UCSD-AML1 (cell line): ENCODE data around the gene MAP2K4.
"Not testable (repeated sequence)": the region's sequence is repeated elsewhere in the genome, so short reads cannot be mapped to it uniquely, and the experiment has no call there.

Experiments
- DNase-seq: peaks from one replicate; lab custom pipeline; 2025; ENCODE audit not compliant: unreplicated experiment; lab: John Stamatoyannopoulos, UW

MAP2K4 gene

DNA sequence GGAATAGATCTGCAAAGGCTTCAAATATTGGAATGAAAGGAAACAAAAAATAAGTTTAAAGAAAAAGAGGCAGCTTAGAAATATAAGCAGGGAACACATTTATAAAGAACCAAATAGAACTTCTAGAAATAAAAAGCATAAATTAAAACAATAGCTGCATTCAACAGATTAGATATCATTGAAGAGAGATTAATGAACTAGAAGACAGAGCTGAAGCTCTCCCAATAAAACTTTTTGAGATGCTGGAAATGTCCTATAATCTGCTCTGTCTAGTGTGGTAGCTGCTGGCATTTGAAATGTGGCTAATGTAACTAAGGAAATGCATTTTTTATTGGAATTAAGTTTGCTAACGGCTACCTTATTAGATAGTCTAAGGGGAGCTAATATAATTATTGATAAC lies 115.6 kb downstream of the MAP2K4 start:
- no peak for DNase-seq

DNA sequence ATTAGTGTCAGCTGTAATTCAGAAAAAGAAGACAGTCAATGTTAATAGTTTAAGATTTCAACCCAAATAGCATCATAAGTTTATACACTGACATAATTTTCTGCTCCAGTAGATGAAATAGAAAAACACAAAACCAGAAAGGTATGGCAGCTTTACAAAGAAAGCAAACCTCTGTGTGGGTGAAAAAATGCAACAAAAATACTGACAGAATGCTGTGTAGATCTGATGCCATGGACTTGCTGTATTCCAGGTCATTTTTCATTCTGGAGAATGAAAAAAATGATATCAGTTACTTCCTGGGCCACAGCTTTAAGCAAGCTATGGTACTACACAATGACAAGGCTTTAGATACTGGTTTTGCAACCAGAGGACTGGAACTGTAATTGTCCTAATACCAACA lies 116.0 kb downstream of the MAP2K4 start:
- no peak for DNase-seq

DNA sequence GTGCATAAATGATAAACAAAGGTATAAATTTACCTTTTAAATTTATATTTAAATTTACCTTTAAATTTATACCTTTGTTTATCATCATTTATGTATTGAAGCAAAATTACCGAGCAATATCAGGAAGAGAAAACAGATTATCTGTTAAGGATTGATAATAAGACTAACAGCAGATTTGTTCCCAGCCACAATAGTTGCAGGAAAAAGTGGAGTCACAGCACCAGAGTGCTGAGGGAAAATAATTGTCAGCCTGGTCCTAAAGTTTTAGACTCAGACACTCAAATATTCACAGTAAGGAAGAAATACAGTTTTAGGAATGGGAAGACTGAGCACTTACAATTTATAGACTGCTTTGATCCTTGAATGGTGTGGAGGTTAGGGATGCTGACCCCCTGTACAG lies 117.2 kb downstream of the MAP2K4 start:
- DNase-seq = no peak

DNA sequence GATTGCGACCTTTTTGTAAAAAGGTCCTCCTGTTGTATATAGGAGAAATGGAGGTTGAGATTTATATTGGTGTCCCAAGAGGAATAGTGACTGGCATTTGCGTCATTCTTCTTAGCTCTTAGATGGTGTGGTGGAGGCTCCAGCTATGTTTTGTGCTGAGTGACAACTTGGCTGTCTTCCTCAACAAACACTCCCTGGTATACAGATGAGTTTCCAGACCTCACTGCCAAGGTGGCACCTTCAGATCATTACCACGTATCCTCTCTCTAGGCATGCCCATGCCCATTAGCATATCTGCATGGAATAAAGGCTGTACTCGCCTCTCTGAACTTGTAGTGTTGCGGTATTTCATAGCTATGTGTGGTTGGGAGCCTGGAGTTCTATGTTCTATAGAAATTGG lies 120.0 kb downstream of the MAP2K4 start:
- no peak for DNase-seq

DNA sequence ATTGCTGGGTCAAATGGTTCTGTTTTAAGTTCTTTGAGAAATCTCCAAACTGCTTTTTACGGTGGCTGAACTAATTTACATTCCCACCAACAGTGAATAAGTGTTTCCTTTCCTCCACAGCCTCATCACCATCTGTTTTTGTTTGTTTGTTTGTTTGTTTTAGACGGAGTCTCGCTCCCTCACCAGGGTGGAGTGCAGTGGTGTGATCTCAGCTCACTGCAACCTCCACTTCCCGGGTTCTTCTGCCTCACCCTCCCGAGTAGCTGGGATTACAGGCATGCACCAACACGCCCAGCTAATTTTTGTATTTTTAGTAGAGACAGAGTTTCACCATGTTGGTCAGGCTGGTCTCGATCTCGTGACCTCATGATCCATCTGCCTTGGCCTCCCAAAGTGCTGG lies 141.5 kb downstream of the MAP2K4 start:
- not testable (repeated sequence) for DNase-seq

DNA sequence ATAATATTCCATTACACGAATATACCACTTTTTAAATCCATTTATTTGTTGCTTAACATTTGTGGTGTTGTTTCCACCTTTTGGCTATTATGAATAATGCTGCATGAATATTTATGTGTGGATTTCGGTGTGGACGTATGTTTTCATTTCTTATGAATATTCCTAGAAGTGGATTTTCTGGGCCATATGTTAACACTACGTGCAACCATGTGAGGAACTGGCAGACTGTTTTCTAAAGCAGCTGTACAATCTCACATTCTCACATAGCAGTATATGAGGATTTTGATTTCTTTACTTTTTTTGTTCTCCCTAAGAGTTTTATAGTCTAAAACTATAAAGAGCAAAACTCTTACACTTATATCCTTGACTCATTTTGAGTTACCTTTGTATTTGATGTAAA lies 143.4 kb downstream of the MAP2K4 start:
- no peak for DNase-seq

GRCh38 chr17:12178644-12179330 lies 158.1 kb downstream of the MAP2K4 start:
- DNase-seq = no peak

DNA sequence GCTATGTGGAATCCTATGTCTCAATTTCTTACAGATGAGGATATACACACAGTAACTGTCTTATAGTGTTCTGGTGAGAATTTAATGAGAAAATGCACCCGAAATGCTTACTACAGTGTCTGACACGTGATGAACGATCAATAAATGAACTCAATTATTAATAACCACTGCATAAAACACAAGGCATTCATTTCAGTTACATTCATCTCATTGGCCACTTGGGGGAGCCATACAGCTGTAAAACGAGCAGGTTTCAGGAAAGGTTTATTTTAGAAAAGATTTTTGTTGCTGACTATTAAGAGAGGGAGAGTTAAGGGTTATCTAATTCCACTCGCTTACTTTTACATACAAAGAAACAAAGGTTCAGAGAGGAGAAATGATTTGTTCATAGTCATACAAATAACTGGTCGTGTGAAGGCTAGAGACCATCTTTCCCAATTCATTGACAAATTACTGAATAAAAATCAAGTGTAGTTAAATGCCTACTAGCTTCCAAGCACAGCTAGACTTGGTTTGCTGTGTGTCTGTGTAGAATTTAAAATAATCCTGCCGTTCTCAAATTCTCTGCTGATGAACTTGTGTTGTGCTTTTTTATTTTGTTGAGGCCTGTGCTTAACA lies 160.1 kb downstream of the MAP2K4 start:
- DNase-seq = no peak

DNA sequence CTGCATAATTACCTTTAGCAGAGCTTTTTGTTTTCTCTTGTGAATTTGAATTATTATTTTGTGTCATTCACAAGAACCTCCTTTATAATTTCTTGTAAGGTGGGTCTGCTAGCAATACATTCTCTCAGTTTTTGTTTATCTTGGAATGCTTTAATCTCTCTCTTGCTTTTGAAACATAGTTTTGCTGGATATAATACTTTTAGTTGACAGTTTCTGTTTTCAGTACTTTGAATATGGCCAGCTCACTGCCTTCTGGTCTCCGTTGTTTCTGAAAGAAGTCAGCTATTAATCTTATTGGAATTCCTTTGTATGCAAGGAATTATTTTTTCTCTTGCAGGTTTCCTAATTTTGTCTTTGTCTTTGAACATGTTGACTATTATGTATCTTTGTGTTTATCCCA lies 167.0 kb downstream of the MAP2K4 start:
- no peak for DNase-seq

DNA sequence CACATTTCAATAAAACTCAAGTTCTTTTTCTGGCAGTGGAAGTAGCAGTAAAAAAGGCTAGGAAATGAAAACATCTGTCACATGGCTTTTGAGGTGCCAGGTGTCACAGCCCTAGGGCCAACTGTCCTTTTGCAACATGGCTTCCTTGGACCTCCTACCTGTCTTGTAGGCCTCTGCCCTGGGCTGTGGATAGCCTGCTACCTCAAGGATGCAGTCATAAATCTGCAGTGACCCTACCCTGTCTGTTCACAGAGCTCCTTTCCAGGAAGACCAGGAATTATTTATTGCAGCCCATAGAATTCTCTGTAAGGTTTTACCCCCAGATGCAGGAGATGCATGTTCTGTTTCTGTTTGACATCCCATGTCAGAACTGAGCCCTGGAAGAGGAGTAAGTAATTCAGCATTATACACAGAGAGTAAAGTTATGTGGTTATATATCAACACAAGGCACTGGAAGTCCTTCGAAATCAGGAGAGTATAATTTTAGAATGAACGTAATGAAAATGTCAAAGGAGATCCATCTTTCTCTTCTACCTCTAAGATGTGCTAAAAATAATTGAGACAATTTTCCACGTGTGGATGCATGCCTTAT lies 172.6 kb downstream of the MAP2K4 start:
- no peak for DNase-seq
